DMS79 (cell line): ENCODE results near the gene PLXNB2.
"Not testable (repeated sequence)": the region's sequence is repeated elsewhere in the genome, so short reads cannot be mapped to it uniquely, and the experiment has no call there.

ENCODE experiments used
- DNase-seq: peaks from one replicate; lab custom pipeline; 2025; lab: John Stamatoyannopoulos, UW

Gene PLXNB2

GRCh38 chr22:50278956-50279619, 28.4 kb downstream of the PLXNB2 start:
- DNase-seq: no peak

- no peak for DNase-seq
Observed at GRCh38 chr22:50278461-50278860, 29.0 kb downstream of the PLXNB2 start.

- no peak for DNase-seq
Observed at GRCh38 chr22:50277761-50278160, 29.7 kb downstream of the PLXNB2 start.

GRCh38 chr22:50276143-50276542, 31.3 kb downstream of the PLXNB2 start:
- no peak for DNase-seq

GRCh38 chr22:50275181-50276055, 32.0 kb downstream of the PLXNB2 start:
- no peak for DNase-seq

GRCh38 chr22:50274771-50275170, 32.7 kb downstream of the PLXNB2 start:
- DNase-seq: no peak

- DNase-seq: no peak
Observed at GRCh38 chr22:50274311-50274710, 33.1 kb downstream of the PLXNB2 start.

GRCh38 chr22:50273781-50274180, 33.7 kb downstream of the PLXNB2 start:
- not testable (repeated sequence) for DNase-seq

- not testable (repeated sequence) for DNase-seq
Observed at GRCh38 chr22:50273352-50273751, 34.1 kb downstream of the PLXNB2 start.

- DNase-seq: no peak
Observed at GRCh38 chr22:50272044-50272802, 35.2 kb downstream of the PLXNB2 start.

- no peak for DNase-seq
Observed at GRCh38 chr22:50271519-50271970, 35.9 kb downstream of the PLXNB2 start.

GRCh38 chr22:50270666-50271394, 36.6 kb downstream of the PLXNB2 start:
- DNase-seq: no peak

- DNase-seq: no peak
Observed at GRCh38 chr22:50269970-50270665, 37.3 kb downstream of the PLXNB2 start, which contains the start of gene MAPK11. MAPK11 (minus strand) TSS chr22:50270380; CDS start chr22:50270292, 88 bp downstream.

GRCh38 chr22:50269573-50269969, 37.9 kb downstream of the PLXNB2 start:
- DNase-seq: no peak

- no peak for DNase-seq
Observed at GRCh38 chr22:50268655-50269113, 38.8 kb downstream of the PLXNB2 start.

GRCh38 chr22:50267591-50268390, 39.7 kb downstream of the PLXNB2 start:
- no peak for DNase-seq

GRCh38 chr22:50266994-50267393, 40.5 kb downstream of the PLXNB2 start:
- no peak for DNase-seq

- DNase-seq: no peak
Observed at GRCh38 chr22:50264946-50265669, 42.3 kb downstream of the PLXNB2 start.

- no peak for DNase-seq
Observed at GRCh38 chr22:50264104-50264745, 43.2 kb downstream of the PLXNB2 start.
